ENCODE results near the gene SPATA31C1.
"Not testable (repeated sequence)": the region's sequence is repeated elsewhere in the genome, so short reads cannot be mapped to it uniquely, and the experiment has no call there.

SPATA31C1 gene

DNA sequence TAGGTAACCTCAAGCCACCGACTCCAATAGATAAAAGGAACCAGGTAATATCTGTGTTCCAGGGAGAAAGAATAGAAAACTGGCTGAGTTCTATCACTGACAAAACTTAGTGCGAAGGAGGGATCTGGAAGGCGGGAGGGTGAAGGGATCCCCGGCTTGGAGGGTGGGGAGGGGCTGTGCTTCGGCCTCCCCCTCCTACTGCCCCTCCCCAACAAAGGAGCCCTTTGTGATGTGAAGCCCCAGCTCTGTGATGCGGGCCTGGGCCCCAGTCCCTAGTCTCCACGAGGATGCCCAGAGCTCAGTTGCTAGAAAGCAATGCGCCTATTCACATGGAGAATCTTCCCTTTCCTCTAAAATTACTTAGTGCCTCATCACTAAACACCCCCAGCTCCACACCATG is at the start of gene SPATA31C1:
Gene SPATA31C1, plus strand, starts transcription at position 301 of the 400 bp plus-strand sequence.
- DNase-seq = not testable (repeated sequence)

DNA sequence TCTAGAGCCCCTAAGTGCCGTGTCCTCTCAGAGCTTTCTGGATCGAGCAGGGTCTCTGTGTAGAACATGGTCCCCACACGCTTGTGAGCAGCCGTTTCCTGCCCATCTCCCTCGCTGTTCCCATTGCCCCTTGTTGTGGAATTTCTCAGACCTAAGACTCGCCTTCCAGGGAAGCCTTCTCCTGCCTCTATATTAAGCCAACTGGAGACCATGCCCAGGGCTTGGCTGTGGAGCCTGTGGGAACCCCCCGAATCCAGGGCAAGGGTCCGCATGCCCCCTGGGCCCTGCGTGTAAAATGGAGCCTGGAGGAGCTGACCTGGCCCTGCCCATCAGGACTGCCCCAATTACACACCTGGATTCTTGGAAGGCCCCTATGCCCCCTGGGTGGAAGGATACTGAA is 49.6 kb upstream of the SPATA31C1 start:
- no peak for DNase-seq

DNA sequence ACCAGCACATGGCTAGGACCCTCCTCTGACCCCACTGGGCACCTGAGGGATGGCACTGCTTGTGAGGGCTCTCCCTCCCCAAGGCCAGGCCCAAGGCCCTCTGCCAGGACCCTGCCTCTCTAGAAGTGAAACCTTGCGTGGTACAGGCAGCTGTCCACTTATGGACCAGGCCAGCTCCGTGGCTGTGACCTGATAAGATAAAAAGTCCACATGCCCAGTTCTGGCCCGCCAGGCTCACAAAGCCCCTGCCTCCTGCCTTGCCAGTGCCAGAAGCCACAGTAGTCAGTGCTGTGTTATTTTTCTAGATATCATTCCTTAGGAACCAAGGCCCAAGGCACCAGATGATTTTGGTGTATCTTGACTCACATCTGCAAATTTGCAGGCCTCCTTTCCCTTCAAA is 49.1 kb upstream of the SPATA31C1 start:
- no peak for DNase-seq

DNA sequence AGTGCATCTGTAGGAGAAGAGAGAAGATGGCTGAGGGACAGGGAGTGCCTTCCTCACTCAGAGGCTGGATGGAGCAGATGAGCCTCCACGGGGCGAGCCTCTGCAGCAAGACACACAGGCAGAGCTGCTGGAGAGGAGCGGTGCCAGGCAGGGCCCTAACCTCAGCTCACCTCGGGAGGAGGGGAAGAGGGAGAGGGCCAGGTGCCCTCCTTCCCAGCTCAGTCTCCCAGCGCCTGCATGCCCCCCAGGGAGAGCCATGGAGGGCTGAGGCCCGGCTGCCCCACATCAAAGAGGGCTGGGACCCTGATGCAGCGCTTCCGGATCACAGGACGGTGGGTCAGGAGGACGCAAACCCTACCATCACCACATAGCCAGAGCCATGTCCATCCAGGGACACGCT is 48.7 kb upstream of the SPATA31C1 start:
- no peak for DNase-seq

DNA sequence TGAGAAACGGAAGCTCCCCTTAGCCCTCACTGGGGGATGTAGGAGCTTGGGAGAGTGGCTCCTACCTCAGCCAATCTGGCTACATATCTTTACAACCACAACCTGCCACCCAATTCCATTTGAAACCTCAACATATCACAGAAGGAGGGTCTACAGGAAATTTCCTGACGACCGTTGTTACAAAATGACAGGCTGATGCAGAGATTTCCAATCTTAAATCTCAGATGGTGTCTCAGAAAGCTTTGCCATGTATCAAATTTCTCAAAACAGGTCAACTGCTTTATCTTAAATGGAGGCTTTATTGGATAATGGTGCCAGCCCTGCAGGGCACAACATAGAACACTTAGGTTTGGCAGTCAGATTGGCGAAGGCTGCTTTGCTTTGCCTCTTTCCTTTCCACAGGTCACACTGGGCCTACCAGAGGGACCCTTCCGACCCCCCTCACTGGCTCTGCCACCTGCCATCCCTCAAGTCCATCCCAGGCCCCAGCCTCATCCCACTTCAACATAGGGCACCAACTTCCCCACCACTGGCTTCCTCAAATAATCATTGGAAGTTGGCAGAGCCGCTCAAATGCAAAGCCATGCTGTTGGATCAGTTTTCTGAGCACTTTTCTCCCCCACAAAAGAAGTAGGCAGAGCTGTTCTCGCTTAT is 46.2 kb upstream of the SPATA31C1 start:
- DNase-seq = no peak

DNA sequence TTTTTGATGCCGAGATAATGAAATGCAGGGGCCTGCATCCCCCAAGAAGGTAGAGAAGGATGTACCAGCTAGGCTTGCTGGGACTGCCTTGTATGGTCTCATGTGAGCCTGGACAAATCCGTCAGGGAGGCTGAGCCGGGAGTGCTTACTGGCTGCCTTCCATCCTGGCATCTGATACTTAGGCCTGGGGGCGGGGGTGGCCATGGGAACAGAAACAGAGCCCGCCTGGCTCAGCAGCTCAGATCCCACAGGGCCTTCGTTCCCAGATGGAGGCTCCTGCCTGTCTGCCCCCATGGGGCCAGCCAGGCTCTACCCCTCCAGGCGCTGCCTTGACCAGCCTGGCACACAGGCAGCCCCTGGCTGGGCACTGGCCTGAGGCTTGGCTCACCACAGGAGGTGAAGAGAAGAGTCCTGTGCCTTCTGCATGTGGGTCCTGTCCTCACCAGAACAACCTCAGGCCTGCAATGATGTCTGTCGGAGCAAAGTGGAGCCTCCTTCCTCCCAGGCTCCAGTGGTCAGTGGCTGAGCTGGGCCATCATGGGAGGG is 45.6 kb upstream of the SPATA31C1 start:
- peak; percentile 46 for DNase-seq

DNA sequence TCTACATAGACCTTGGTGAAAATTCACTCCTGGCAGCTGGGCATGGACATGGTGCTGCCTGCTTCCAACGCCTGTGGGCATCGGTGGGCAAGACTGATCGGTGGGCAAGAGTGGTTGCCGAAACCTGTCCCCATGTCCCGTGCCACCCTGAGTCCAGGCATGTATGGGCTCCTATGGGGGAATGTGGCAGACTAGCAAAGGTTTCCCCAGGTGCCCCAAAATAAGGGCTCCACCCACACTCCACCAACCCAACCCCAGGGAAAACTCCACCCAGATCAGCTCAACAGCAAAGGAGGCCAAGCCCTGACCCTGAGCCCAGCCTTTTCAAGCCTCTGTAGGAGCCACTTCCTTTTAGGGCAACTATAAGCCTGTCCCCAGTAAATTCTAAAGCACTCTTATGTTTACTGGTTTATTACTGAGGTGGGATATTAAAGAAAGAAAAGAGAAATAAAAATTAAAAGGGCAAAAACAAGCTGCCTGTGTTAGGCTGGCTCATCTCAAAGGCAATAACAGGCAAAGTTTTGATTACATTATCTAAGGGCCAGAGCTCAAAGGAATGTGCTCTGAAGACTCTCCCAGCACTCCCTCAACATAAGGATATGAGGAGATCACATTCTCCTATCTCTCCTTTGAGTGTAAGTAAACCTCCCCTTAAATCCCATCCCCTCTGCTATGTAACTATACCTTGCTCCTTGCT is 44.0 kb upstream of the SPATA31C1 start:
- DNase-seq = no peak

DNA sequence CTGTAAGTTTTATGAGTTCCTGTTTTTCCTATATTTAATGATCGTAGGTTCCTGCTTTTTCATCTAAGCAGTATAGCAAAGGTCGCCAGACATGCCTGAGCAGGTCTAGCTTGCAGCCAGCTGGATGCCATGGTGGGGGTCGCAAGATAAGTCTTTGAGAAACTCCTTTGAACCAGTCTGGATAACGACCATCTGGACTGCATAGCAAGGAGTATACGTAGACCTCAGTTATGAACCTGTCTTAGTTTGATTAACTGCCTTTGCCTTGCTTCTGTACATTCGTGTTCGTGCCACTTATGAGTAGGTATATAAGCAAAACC is 43.5 kb upstream of the SPATA31C1 start:
- no peak for DNase-seq

DNA sequence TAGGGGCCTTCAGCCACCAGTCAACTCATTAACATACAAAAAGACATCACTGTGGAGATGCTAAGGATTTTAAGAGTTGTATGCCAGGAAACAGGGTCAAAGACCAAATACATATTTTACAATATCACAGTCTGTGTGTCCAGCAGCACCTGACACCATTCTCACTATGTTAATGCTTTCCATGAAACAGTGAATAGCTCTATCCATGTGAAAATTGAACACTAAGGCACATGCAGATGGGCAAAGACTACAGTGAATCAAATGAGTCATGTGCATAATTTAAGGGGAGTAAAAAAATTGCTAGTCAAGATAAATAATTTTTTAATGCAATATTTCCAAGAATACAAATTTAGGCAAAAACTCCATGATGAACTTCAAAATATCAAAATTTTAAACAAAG is 42.7 kb upstream of the SPATA31C1 start:
- DNase-seq = no peak

DNA sequence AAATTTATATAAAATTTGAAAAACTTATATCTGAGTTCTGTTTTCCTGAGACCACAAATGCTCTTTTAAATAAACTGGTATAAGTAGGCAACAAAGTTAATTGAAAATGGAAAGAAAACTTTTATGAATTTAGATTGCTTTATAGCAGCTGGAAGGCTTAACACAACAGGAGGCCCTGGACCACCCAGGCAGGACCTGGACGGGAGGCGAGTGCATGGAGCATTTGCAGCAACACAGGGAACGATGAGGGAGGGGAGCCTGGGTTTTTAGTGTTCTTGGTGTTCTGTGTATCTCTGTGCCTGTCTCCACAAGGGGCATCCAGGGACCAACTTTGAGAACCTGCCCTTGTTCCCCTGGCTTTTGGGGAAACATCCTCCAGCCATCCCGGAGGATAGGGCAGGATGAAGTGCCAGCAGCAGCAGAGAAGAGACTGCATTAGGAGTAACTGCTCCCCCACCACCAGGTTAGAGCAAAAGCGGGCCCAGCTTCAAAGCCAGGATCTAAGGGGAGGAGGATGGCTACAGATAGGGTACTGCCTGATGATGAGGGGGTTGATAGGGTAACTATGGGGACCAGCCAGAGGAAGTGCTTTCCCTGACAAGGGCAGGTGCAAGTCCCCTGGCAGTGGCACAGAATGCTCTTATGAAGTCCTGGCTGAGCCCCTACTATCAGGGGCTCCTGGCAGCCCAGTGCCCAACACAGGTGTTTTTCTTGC is 41.8 kb upstream of the SPATA31C1 start:
- DNase-seq = peak; percentile 54

DNA sequence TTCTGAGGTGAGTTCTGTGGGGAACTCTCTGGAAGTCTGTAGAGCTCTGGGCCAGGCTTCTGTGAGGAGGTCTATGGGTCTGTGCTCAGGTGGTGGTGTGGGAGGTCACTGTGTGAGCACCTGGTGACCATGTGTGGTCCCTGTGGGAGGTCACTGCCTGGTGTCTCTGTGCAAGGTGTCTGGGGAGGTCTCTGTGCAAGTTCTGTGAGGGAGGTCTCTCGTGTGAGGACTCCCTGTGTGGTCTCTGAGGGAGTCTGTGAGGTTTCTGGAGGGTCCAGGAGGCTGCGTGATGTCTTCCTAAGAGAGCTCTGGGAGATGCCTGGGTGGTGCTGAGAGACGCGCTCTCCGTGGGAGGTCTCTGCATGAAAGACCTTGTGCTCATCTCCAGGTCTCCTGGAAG is 41.1 kb upstream of the SPATA31C1 start:
- DNase-seq = no peak

DNA sequence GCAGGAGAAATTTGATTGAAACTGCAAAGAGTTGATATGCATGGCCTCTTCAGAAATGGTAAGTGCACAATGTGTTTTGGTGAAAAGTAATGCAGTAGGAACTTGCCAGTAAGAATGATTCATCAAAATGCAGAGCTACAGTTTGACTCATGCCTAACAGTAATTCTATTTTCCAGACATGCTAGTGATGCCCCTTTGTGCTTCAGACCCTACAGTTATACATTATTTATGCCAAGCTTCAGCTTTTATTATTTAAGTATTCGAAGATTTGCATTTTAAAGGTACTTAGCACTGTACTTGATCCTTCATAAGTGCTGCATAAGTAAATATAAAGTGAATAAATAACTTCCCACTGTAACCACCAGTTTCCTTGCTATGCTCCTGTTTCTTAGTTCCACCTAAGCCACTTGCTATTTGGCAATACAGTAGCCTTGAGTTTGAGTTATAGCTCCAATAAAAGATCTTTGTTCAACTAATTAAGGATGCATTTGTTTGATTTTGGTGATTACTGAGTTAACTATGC is 38.7 kb upstream of the SPATA31C1 start:
- no peak for DNase-seq

DNA sequence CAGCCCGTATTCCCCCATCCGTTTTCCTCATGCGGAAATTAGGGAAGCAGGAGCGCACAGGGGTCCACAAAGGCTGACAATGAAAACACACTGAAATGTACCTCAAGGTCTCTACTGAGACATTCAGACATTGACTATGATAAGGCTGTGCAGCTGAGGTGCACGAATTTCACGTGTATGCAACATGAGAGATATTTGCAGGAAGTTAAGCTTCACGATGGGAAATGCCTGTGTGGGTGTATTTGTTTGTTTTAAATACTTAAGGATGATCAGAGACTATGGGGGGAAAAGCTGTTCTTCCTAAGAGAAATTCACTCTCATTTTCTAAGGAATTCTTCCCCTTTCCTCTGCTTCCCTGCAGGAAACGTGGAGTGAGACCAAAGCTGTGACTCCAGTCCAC is 37.6 kb upstream of the SPATA31C1 start:
- DNase-seq = no peak

DNA sequence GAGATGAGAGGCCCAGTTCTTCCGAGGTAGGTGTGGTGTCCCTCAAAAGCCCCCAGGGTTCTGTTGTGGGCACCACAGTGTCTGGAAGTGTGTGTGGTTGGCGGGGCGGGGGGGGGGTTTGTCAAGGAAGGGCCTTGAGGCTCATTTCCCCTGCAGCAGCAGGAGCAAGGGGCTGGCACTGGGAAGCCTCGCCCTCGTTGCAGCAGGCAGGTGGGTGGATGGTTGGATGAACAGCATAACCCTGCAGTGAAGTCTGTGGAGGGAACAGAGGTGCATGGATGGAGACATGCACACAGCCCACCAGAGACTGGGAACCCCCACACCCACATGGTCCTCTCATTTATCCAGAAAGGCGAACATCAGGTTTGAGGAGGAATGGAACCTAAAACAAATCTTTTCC is 37.1 kb upstream of the SPATA31C1 start:
- no peak for DNase-seq

DNA sequence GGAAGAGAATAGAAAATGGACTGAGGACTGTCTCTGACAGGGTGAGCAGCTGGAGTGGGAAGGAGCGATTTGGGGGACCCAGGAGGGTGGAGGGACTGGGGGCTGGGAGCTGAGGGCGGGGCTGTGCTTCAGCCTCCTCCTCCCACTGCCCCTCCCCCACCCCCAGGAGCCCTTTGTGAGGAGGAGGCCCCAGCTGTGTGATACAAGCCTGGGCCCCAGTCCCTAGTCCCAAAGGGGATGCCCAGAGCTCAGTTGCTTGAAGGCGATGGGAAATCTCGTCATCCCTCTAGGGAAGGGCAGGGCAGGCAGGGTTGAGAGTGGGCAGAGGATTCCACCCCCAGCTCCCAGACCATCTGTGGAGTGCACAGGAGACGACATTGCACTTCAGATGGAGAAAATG is 35.1 kb upstream of the SPATA31C1 start, which contains the start of gene SPATA31E1:
Gene SPATA31E1, plus strand, starts transcription at position 251 of the 400 bp plus-strand sequence. Its CDS starts 15 bp downstream, at position 266.
- DNase-seq = peak; percentile 44

DNA sequence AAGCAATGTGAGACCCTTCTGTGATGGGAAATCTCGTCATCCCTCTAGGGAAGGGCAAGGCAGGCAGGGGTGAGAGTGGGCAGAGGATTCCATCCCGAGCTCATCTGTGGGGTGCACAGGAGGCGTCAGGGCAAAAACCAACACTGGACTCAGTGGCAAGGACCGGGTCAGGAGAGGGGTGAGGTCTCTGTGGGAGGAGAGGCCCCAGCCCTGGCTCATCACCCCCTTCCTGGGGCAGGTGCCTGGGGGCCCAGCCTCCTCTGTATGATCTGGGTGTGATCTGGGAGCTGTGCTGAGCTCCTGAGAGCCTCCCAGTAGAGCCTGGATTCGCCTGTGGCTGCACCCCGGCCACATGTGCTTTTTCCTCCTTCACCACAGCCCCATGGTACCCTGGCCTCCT is 34.5 kb upstream of the SPATA31C1 start:
- no peak for DNase-seq

DNA sequence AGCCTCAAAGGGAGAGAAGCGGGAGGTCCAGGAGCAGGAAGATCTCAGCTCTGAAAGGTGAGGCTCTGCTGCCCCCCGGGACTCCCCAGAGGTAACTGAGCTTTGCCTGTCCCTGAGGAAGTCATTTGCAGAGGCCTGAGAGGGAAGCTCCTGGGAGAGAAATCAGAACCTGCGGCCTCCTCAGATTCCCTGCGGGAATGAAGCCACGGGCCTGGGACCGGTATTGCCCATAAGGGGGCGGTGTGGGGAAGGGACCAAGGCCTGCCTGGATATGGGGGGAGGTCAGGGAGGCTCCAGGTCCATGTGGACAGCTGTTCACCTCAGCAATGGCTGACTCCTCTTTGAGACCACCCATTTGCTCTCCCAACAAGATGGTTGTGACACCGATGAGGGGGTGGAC is 33.8 kb upstream of the SPATA31C1 start:
- DNase-seq = no peak

DNA sequence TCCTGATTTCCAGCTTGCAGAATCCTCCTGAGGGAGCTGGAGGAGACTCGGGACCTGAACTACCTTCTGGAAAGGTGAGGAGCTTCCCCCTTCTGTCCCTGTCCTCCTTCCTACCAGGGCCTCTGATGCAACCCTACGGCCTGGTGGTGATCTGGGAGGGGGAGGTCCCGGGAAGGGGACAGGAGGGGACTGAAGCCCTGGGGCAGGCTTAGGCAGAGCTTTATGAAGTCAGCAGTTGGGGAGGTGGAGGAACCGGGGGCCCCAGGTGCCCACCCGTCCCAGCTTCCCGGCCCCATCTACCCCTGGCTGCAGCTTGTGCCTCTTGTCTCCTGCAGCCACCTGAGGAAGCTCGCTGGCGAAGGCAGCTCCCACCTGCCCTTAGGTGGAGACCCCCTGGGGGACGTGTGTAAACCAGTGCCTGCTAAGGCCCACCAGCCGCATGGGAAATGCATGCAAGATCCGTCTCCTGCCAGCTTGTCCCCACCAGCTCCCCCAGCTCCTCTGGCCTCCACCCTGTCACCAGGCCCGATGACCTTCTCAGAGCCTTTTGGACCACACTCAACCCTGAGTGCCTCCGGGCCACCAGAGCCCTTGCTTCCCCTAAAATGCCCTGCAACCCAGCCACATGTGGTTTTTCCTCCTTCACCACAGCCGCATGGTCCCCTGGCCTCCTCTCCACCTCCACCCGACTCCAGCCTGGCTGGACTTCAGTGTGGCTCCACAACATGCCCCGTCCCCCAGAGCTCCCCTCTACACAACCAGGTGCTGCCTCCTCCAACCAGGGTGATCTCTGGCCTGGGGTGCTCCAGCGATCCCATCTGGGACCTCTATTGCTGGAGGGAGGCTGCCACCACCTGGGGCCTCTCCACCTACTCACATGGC is 32.9 kb upstream of the SPATA31C1 start:
- DNase-seq = no peak

DNA sequence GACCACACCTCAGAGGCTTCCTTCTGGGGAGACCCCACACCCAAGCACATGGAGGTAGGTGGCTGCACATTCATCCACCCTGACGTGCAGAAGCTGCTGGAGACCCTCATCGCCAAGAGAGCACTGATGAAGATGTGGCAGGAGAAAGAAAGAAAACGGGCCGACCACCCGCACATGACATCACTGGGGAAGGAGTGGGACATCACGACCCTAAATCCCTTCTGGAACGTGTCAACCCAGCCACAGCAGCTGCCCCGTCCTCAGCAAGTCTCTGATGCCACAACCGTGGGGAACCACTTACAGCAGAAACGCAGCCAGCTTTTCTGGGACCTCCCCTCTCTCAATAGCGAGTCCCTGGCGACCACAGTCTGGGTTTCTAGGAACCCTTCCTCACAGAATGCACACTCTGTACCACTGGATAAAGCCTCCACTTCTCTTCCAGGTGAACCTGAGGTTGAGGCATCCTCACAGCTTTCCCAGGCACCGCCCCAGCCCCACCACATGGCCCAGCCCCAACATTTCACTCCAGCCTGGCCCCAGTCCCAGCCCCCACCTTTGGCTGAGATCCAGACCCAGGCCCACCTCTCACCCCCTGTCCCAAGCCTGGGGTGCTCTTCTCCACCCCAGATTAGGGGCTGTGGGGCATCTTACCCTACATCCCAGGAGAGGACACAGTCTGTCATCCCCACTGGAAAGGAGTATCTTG is 32.1 kb upstream of the SPATA31C1 start:
- DNase-seq = no peak

DNA sequence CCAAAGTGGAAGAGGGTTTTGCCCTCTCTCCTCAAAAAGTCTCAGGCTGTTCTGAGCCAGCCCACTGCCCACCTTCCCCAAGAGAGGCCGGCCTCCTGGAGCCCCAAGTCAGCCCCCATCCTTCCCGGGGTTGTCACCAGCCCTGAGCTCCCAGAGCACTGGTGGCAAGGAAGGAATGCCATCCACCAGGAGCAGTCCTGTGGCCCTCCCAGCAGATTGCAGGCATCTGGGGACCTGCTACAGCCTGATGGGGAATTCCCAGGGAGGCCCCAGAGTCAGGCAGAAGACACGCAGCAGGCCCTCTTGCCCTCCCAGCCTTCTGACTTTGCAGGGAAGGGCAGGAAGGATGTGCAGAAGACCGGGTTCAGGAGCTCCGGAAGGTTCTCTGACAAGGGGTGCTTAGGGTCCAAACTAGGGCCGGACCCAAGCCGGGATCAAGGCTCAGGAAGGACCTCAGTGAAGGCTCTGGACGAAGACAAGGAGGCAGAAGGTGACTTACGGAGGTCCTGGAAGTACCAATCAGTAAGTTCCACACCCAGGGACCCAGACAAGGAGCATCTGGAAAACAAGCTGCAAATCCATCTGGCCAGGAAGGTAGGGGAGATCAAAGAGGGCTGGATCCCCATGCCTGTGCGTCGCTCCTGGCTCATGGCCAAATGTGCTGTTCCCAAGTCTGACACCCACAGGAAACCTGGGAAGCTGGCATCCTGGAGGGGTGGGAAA is 31.4 kb upstream of the SPATA31C1 start:
- no peak for DNase-seq

DNA sequence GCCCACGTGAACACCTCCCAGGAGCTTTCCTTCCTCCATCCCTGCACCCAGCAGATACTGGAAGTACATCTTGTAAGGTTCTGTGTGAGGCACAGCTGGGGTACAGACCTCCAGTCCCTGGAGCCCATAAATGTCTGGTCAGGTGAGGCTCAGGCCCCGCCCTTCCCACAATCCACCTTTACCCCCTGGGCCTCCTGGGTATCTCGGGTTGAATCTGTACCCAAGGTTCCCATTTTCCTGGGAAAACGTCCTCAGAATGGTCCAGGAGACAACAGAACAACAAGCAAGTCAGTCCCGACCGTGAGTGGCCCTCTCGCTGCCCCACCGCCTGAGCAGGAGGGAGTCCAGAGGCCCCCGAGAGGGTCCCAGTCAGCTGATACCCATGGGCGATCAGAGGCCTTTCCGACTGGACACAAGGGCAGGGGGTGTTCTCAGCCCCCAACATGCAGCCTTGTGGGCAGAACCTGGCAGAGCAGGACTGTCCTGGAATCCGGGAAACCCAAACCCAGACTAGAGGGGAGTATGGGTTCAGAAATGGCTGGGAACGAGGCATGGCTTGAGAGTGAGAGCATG is 30.7 kb upstream of the SPATA31C1 start:
- no peak for DNase-seq
